ENCODE measurements around the gene TBCCD1. TPM values are rescaled to one million over a fixed set of nuclear protein-coding genes. Genes with fewer than 3 reads are reported as not detected.
A peak's percentile ranks its signal among the peaks of the same experiment; 100 is the strongest.

The TBCCD1 gene
- total and polyA plus RNA-seq, 2 of the 4 experiments (the other 2 are of a cell fraction) = 7.9 to 19.7 TPM

DNA sequence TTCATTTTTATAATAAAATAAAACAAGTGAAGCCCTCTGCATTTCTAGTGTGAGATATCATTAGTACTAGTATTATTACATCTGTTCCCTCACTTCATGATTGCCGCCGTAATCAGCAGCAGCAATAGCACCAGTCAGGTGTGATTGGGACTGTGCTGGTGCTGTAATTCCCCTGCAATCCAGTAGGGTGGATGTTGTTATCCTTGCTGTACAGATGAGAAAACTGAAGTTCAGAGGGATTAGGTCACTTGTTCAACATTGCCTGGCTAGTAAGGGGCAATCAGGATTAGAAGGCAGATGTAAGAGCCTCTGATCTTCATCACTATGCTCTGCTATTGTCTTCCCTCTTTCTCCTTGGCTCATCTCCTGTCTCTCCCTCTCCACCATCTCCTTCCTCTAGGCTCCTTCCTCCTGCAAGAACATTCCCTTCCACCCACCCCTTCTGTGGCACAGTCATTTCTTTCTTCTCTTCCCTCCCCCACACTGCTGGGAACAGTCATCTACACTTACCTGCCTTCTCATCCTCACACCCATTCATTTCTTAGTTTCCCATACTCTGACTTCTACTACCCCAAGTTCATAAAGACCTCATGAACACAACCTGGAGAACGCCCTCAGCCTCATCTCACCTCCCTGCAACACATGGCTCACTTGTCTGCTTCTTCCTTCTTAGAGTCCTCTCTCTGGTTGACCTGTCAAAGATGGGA lies 52.7 kb downstream of the TBCCD1 start:
- dilution Hi-C loops (cut with HindIII; ENCODE audit: low sequenced_read_pairs, unreplicated experiment) = no loop called here
- Histone ChIP-seq H3K9ac (ENCODE audit: low read depth, low read length) (no peak overlapping the region), H2AFZ (replicated peaks; ENCODE audit: low read length, poor library complexity) (no peak overlapping the region), H2AK5ac (ENCODE audit: low read depth, low read length) (no peak overlapping the region), H3K14ac (replicated peaks; ENCODE audit: low read depth, low read length) (no peak overlapping the region), H3K36me3 (ENCODE audit: control insufficient read depth, insufficient read depth, low read length) (no peaks in the 10 kb centered on the region), H3K4ac (ENCODE audit: low read depth, low read length) (no peak overlapping the region), H3K4me1 (ENCODE audit: control insufficient read depth, insufficient read depth, low read length) (no peaks in the 10 kb centered on the region), H4K20me1 (ENCODE audit: insufficient read depth, low read length) (no peaks in the 10 kb centered on the region), H3K23ac (ENCODE audit: low read depth, low read length) (no peak overlapping the region), H2BK120ac (ENCODE audit: low read depth, low read length) (no peak overlapping the region), H2BK15ac (ENCODE audit: low read depth, low read length) (no peak overlapping the region), H2AK9ac (replicated peaks; ENCODE audit: low read depth, low read length, poor library complexity) (no peak overlapping the region), H3K56ac (ENCODE audit: extremely low read depth, insufficient read depth, low read length) (no peak overlapping the region), H3K4me2 (ENCODE audit: low read depth, low read length) (no peak overlapping the region), H3K18ac (ENCODE audit: low read depth, low read length) (no peak overlapping the region), H4K91ac (ENCODE audit: insufficient read depth, low read depth, low read length) (no peak overlapping the region), H3K79me1 (ENCODE audit: low read depth in 1 of 2, low read length in 2 of 2) (no peaks in the 10 kb centered on the region), H3K27ac (ENCODE audit: insufficient read depth, low read length) (no peak overlapping the region), H3K4me3 (ENCODE audit: insufficient read depth, low read depth, low read length) (no peak overlapping the region), H3K9me3 (ENCODE audit: control insufficient read depth, insufficient read depth, low read length) (peaks cover 3% of the 10 kb centered on the region; the same call in 1 of the 2 replicates), H2BK20ac (ENCODE audit: low read depth, low read length) (no peak overlapping the region), H4K8ac (ENCODE audit: low read depth in 2 of 2, low read length in 2 of 2) (no peak overlapping the region), H3K27me3 (ENCODE audit: control insufficient read depth, insufficient read depth, low read length) (peaks cover 29% of the 10 kb centered on the region), H3K9me1 (ENCODE audit: insufficient read depth, low read length) (no peaks in the 10 kb centered on the region), H2BK5ac (ENCODE audit: low read depth, low read length, poor library complexity, severe bottlenecking) (no peak overlapping the region), H4K5ac (ENCODE audit: low read depth, low read length) (no peak overlapping the region)
- TF ChIP-seq CHD1 (IDR thresholded peaks at IDR 0.05; ENCODE audit: low read depth, low read length) (no peak), CTCF (conservative IDR thresholded peaks at IDR 0.05; ENCODE audit: low read depth, low read length) (0 out of 2 replicates have a peak, but pooled peaks have one; percentile 17)
- BruUV-seq (replicated peaks) = no TSS peak
- DNase-seq = no peak
- CTCF ChIA-PET = interaction anchor here (0.9 kb wide), 1 partner anchor 26 kb away, joined by 3 read pairs; no protein-coding TSS in a partner anchor
- in situ Hi-C loops (cut with MboI; ENCODE audit: low sequenced_read_pairs) = no loop called here
- WGBS, 2 experiments (ENCODE audit: extremely low coverage in 2 of 2, insufficient read length in 1 of 2) = no CpG with 5 or more reads among the region's 3 CpGs
- POLR2A ChIA-PET (ENCODE audit: unreplicated experiment) = no interaction called here
- intact Hi-C loops (cut with micrococcal nuclease) = no loop called here
- ATAC-seq (ENCODE audit: low read depth) = no peak

All from IMR-90 (cell line).